Thyroid gland (tissue), 4 donors: ENCODE data around the gene DSCAM. TPM values are rescaled to one million over a fixed set of nuclear protein-coding genes. Genes with fewer than 3 reads are reported as not detected.

Source experiments
- DNase-seq, 2 donors: peaks; one replicate each; pipeline ENCODE4 v3.0.0-alpha.2; 2019
- H3K27ac ChIP-seq, 3 donors: fragments of 200-600 bp; sonication (generic); 1 replicate in 2 of 3; 2 replicates in 1 of 3; pipeline ENCODE4 v1.5.1; 2016 to 2019; ENCODE audit warnings: mild to moderate bottlenecking in 1 of 3, moderate library complexity in 1 of 3
- H3K27me3 ChIP-seq: fragments of 200-600 bp; sonication (generic); one replicate; pipeline ENCODE4 v1.5.1; 2019
- H3K36me3 ChIP-seq, 2 donors: fragments of 200-600 bp; sonication (generic); one replicate each; pipeline ENCODE4 v1.5.1; 2016 to 2019
- H3K4me1 ChIP-seq, 2 donors: fragments of 200-600 bp; sonication (generic); one replicate each; pipeline ENCODE4 v1.5.1; 2017 to 2019
- H3K4me3 ChIP-seq, 3 donors: fragments of 200-600 bp; sonication (generic); replicated peaks in 1 of 3; 1 replicate in 2 of 3; 2 replicates in 1 of 3; pipeline ENCODE4 v1.5.1; 2016; ENCODE audit warnings: mild to moderate bottlenecking in 1 of 3
- H3K9me3 ChIP-seq: fragments of 200-600 bp; sonication (generic); one replicate; pipeline ENCODE4 v1.5.1; 2017
- POLR2A ChIP-seq, 2 donors: fragments of 450-650 bp; IDR thresholded peaks; one replicate each; pipeline ENCODE4 v1.6.1; 2017; ENCODE audit warnings: antibody characterized with exemption in 2 of 2, mild to moderate bottlenecking in 2 of 2, moderate library complexity in 1 of 2
- WGBS, 2 donors: methylation state at CpG; one replicate each; pipeline ENCODE4 v1.1.5; 2017; 5-methylcytosine and 5-hydroxymethylcytosine counted together
- intact Hi-C: fragments of 100-400 bp; cut with DNase I; formaldehyde crosslinking; loops from one replicate; pipeline ENCODE4 v1.15.1; 2023
- total RNA-seq, 4 donors: library from RNA; depleted of rRNA; stranded (reverse); fragments of >200 nt; gene quantifications; one replicate each; pipeline ENCODE4 v1.2.3, GENCODE V29; 2016
- TF ChIP-seq, protein P1 (sequence below), 6 experiments: fragments of 200-600 bp in 3 of 6; fragments of 450-650 bp in 3 of 6; sonication (generic) in 3 of 6; IDR thresholded peaks; one replicate each; pipeline ENCODE4 v1.5.1; 2016 to 2019; ENCODE audit warnings: antibody characterized with exemption in 6 of 6, mild to moderate bottlenecking in 2 of 6, inconsistent platforms in 1 of 6, moderate library complexity in 1 of 6

The DSCAM gene
- total RNA-seq, 4 donors from 2014 or later: 0.20 TPM; not detected in 3

DNA sequence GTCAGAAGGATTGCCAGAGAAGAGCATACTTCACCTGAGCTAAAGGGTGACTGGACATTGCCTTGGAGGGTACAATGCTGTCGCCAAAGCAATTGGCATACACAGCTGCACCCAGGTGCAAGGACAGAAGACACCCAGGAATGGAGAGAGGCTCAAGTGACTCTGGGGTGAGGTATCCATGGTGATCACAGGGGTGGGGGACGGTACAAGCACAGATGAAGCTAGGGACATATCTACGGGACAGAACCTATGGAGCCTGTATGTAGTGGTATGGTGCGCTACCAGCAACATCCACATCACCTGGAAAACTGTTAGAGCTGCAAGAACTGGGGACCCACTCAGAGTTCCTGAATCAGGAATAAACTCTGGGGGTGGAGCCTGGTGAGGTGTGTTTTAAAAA, 693.6 kb downstream of the DSCAM start:
- Histone ChIP-seq H3K27ac (no peak overlapping the region), H3K9me3 (no peaks in the 10 kb centered on the region), H3K36me3 (no peaks in the 10 kb centered on the region), H3K4me1 (no peaks in the 10 kb centered on the region), H3K27me3 (no peaks in the 10 kb centered on the region), H3K4me3 (no peak overlapping the region)
- no peak for DNase-seq
- intact Hi-C loops: no loop called here
- 89 to 95% methylated on average over 4 of the region's 4 CpGs for WGBS, 2 donors
- TF ChIP-seq, protein P1, sequence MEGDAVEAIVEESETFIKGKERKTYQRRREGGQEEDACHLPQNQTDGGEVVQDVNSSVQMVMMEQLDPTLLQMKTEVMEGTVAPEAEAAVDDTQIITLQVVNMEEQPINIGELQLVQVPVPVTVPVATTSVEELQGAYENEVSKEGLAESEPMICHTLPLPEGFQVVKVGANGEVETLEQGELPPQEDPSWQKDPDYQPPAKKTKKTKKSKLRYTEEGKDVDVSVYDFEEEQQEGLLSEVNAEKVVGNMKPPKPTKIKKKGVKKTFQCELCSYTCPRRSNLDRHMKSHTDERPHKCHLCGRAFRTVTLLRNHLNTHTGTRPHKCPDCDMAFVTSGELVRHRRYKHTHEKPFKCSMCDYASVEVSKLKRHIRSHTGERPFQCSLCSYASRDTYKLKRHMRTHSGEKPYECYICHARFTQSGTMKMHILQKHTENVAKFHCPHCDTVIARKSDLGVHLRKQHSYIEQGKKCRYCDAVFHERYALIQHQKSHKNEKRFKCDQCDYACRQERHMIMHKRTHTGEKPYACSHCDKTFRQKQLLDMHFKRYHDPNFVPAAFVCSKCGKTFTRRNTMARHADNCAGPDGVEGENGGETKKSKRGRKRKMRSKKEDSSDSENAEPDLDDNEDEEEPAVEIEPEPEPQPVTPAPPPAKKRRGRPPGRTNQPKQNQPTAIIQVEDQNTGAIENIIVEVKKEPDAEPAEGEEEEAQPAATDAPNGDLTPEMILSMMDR (IDR thresholded peaks at IDR 0.05): no peak
- no peak for TF ChIP-seq POLR2A (IDR thresholded peaks at IDR 0.05)

DNA sequence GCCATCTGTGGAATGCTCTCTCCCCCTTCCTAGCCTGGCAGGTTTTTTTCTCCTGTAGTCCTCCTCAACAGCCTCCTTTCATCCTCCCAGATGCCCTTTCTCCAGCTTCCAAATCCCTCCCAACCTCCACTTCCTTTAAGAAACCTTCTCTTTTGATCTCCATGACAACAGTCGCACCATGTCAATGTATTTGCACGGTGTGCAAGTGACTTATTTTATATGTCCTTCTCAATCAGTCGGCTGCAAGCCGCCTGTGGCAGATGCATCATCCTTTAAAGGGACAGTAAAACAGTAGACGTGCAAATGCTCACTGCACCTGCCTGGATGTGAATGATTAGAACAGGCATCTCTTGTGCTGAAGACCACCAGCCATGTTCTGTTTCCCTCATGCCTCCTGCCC, 694.5 kb downstream of the DSCAM start:
- no peak for TF ChIP-seq POLR2A (IDR thresholded peaks at IDR 0.05)
- TF ChIP-seq, protein P1 (IDR thresholded peaks at IDR 0.05): no peak
- Histone ChIP-seq H3K36me3 (no peaks in the 10 kb centered on the region), H3K4me3 (no peak overlapping the region), H3K9me3 (no peaks in the 10 kb centered on the region), H3K27ac (no peak overlapping the region), H3K27me3 (no peaks in the 10 kb centered on the region), H3K4me1 (no peaks in the 10 kb centered on the region)
- DNase-seq: no peak
- WGBS, 2 donors: 79% methylated on average over 5 of the region's 5 CpGs
- intact Hi-C loops: no loop called here

DNA sequence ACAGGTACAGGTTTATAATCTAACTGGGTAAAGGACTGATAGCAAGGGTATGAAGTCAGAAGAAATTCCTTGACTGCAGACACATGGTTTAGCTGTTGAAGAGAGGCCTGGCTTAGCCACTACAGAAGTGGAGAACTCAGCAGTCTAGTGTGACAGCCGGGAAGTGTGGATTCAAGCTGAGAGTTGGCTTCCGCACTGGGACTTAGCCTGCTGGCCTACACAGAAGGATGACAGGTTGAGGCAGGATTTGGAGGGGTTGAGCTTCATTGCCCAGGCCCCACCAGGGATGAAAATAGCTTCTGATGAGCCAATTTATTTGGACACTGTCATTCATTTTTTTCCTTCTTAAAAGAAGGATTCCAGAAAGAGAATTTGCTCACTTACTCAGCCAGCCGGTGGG, 695.3 kb downstream of the DSCAM start:
- H3K4me3 ChIP-seq: no peak overlapping the region
- no peak overlapping the region for H3K27ac ChIP-seq
- H3K36me3 ChIP-seq: no peaks in the 10 kb centered on the region
- H3K4me1 ChIP-seq: no peaks in the 10 kb centered on the region
- TF ChIP-seq, protein P1 (IDR thresholded peaks at IDR 0.05): no peak
- TF ChIP-seq POLR2A (IDR thresholded peaks at IDR 0.05): no peak
- H3K9me3 ChIP-seq: no peaks in the 10 kb centered on the region
- intact Hi-C loops: no loop called here
- WGBS, 2 donors: 86 to 87% methylated on average over 3 of the region's 3 CpGs
- H3K27me3 ChIP-seq: no peaks in the 10 kb centered on the region
- no peak for DNase-seq

DNA sequence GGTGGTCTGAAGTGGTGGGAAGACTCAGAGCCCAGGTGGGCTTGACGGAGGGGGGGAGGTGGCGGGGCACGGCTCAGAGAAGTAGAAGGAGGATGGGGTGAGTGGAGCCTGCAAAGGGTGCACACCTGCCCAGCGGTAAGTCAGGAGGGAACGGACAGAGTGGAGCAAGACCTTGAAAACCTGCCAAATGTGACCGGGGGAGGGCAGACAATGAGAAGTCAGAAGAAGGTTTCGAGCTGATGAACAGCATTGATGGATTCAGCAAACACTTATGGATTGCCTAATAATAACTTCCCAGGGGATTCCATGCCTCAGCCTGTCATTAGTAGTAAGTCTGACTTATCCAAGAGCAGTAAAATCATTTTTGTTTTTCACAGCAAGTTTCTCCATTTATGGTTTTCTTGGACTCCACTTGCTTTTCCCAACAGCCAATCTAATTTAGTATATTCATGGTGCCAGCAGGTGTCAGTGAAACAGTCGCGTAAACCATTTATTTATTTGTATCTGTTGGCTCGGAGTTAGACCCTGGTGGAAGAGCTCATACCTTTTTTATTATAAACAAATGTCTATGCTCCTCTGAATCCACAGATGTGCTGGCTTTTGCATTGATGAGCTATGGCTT, 700.6 kb downstream of the DSCAM start:
- no peaks in the 10 kb centered on the region for H3K36me3 ChIP-seq
- no peak for TF ChIP-seq POLR2A (IDR thresholded peaks at IDR 0.05)
- TF ChIP-seq, protein P1 (IDR thresholded peaks at IDR 0.05): no peak
- no peaks in the 10 kb centered on the region for H3K9me3 ChIP-seq
- 38 to 48% methylated on average over 10 of the region's 10 CpGs for WGBS, 2 donors
- intact Hi-C loops: loop anchor here (5.0 kb wide), 2 partner anchors 236 to 921 kb away; no protein-coding TSS in a partner anchor
- no peaks in the 10 kb centered on the region for H3K27me3 ChIP-seq
- no peak overlapping the region for H3K27ac ChIP-seq
- H3K4me3 ChIP-seq: no peak overlapping the region
- peaks cover 10 to 11% of the 10 kb centered on the region in 2 donors for H3K4me1 ChIP-seq
- peak; percentile 45 to 46 for DNase-seq

DNA sequence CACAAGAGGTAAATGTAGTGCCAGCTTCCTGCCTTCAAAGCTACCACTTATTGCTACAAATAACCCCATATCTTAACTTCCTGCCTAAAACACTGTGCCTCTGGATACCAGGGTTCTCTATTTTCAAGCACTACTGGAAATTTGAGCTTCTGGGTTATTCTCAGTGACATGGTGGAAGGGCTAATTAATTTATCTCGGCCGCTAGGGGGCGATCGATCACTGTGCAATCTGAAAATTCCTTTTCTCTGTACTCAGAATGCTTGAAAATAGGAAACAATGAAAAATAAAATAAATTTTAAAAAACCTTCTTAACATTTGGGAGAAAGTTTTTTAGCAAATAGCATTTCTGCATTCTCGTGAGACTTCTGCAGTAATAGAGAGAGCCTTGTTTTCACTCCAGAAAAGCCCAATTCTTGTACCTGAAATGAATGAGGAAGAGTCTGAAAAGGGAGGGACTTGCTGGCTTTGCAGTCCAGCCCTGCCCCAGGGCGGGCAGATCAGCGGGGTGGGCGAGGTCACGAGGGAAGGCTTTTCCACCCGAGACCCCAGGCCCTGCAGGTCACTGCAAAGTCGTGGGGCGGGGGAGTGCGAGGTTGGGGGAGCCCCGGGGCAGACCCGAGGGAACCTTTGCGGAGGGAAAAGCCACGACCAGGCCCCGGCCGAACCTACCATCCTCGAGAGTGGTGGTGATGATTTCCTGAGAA, 703.0 kb downstream of the DSCAM start:
- Histone ChIP-seq H3K36me3 (no peaks in the 10 kb centered on the region), H3K4me3 (no peak overlapping the region), H3K27me3 (no peaks in the 10 kb centered on the region), H3K27ac (no peak overlapping the region), H3K4me1 (peaks cover 18 to 26% of the 10 kb centered on the region in 2 donors), H3K9me3 (no peaks in the 10 kb centered on the region)
- WGBS, 2 donors: 43 to 50% methylated on average over 17 to 20 of the region's 20 CpGs
- TF ChIP-seq POLR2A (IDR thresholded peaks at IDR 0.05): no peak
- TF ChIP-seq, protein P1 (IDR thresholded peaks at IDR 0.05): peak; percentile 57 to 95 (median 78)
- intact Hi-C loops: no loop called here
- DNase-seq: peak; percentile 71 to 75
